ENCODE data around the gene CYP2C19.
"Not testable (repeated sequence)": the region's sequence is repeated elsewhere in the genome, so short reads cannot be mapped to it uniquely, and the experiment has no call there.

CYP2C19 gene

GRCh38 chr10:94762393-94762792 lies at the start of gene CYP2C19:
TSS of gene CYP2C19 (plus strand) at chr10:94762681. CDS start at chr10:94762706, 25 bp downstream.
- DNase-seq (ENCODE audit: low spot score): no peak

- DNase-seq (ENCODE audit: low spot score): no peak
Measured at GRCh38 chr10:94725871-94726270, 36.6 kb upstream of the CYP2C19 start.

GRCh38 chr10:94735197-94735596 lies 27.3 kb upstream of the CYP2C19 start:
- DNase-seq (ENCODE audit: low spot score): no peak

- no peak for DNase-seq (ENCODE audit: low spot score)
Measured at GRCh38 chr10:94738588-94738987, 23.9 kb upstream of the CYP2C19 start.

DNA sequence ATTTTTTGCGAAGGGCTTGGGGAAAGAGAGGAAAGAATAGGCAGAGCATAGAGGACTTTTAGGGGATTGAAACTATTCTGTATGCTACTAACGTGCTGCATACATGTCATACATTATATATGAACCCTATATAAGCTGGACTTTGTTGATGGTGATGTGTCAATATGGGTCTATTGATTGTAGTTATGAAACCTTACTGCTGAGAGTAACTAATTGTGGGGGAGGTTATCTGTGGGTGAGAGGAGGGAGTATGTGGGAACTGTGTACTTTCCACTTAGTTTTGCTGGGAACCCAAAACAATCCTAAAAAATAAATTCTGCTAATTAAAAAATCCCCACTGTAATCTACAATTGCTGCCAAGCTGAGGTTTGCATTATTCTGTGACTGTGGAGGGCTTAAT lies 15.3 kb upstream of the CYP2C19 start:
- DNase-seq (ENCODE audit: low spot score): no peak

GRCh38 chr10:94747838-94748237 lies 14.6 kb upstream of the CYP2C19 start:
- DNase-seq (ENCODE audit: low spot score): no peak

- DNase-seq (ENCODE audit: low spot score): no peak
Measured at GRCh38 chr10:94757916-94758315, 4.6 kb upstream of the CYP2C19 start.

- no peak for DNase-seq (ENCODE audit: low spot score)
Measured at GRCh38 chr10:94760586-94761178, 1.8 kb upstream of the CYP2C19 start.

DNA sequence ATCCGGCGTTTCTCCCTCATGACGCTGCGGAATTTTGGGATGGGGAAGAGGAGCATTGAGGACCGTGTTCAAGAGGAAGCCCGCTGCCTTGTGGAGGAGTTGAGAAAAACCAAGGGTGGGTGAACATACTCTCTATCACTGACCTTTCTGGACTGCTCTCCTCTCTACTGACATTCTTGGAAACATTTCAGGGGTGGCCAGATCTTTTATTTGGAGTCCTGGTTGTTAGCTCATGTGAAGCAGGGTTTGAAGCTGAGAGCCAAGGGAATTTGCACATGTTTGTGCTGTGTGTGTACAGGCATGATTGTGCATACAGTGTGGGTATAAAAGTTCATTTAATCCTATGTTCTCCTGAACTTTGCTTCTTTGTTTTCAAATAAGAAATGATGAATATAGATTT lies 12.9 kb downstream of the CYP2C19 start:
- DNase-seq (ENCODE audit: low spot score): not testable (repeated sequence)

- no peak for DNase-seq (ENCODE audit: low spot score)
Measured at GRCh38 chr10:94777886-94778458, 15.5 kb downstream of the CYP2C19 start.

DNA sequence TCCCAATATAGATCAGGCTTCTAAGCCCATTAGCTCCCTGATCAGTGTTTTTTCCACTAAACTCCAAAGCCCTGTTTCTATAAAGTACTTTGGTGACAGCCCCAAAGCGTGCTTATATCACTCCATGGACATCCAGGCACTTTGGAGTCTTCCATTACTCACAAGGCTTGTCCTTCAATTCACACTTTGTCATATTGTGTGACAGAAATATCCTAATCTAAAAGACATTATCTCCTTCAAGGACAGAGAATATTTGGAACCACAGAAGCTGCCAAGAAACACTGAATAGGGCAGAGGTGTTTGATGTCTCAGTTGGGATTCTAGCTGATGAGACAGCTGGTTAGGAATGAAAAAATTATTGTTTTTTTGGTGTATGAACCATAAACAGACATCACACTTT lies 18.4 kb downstream of the CYP2C19 start:
- DNase-seq (ENCODE audit: low spot score): no peak

DNA sequence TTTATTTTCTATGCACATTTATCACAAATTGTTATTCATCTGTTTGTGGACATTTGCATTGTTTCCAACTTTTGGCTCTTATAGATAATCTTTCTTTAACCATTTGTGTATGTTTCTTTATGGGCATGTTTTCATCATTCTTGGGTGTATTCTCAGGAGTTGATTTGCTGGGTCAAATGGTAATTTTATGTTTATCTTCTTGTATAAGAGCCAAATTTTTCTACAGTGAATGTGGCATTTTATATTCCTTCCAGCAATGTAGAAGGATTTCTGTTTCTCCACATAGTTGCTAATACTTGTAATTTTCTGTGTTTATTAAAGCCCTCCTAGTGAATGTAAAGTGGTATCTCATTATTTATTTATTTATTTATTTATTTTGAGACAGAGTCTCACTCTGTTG lies 21.8 kb downstream of the CYP2C19 start:
- no peak for DNase-seq (ENCODE audit: low spot score)

DNA sequence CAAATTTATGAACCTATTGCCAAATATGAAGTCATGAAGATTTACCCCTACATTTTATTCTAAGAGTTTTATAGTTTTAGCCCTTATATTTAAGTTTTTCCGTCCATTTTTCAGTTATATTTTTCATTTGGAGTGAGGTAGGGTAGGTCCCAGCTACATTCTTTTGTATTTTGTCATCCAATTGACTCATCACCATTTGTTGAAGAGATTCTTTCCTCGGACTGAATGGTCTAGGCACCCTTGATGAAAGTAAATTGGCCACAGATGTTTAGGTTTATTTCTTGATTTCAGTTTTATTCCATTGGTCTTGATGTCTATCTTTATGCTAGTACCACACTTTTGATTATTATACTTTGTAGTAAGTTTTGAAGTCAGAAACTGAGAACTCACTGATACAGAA lies 22.7 kb downstream of the CYP2C19 start:
- no peak for DNase-seq (ENCODE audit: low spot score)

DNA sequence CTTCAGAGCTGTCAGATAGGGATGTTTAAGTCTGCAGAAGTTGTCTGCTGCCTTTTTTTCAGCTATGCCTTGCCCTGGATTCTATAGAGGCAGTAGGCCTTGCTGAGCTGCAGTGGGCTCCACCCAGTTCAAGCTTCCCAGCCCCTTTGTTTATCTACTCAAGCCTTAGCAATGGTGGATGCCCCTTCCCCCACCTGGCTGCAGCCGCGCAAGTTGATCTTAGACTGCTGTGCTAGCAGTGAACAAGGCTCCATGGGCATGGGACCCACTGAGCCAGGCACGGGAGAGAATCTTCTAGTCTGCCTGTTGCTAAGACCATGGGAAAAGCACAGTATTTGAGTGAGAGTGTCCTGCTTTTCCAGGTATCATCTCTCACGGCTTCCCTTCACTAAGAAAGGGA lies 38.1 kb downstream of the CYP2C19 start:
- not testable (repeated sequence) for DNase-seq (ENCODE audit: low spot score)

DNA sequence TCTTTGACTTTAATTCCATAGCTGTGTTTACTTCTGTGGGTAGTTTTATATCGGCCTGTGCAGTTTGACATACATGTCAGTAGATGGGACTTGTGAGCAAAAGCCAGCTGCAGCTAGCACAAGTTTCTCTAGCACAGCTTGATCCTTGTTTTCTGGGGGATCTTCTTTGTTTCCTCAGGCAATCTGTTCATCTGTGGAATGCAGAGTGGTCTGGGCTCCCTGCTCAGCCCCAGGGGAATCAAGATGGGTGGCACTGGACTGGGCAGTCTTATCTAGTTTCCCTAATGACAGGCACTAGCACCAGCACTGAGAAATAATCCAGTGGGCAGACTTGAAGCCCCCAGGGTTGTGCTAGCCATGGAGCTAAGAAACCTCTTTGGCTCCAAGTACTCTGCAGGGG lies 40.8 kb downstream of the CYP2C19 start:
- DNase-seq (ENCODE audit: low spot score): no peak

- DNase-seq (ENCODE audit: low spot score): not testable (repeated sequence)
Measured at GRCh38 chr10:94830025-94830424, 67.5 kb downstream of the CYP2C19 start.

- DNase-seq (ENCODE audit: low spot score): no peak
Measured at GRCh38 chr10:94846204-94846603, 83.7 kb downstream of the CYP2C19 start.

GRCh38 chr10:94850766-94851165 lies 88.3 kb downstream of the CYP2C19 start:
- DNase-seq (ENCODE audit: low spot score): no peak

DNA sequence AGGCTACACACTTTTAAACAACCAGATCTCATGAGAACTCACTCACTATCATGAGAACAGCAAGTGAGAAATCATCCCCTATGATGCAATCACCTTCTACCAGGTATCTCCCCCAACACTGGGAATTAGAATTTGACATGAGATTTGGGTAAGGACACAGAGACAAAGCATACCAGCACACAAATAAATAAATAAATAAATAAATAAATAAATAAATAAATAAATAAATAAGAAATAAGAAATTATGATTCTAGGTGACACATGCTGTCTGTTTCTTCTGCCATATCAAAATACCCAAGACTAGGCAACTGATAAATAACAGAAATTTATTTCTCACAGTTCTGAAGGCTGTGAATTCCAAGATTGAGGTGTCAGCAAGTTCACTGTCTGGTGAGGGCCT lies 88.8 kb downstream of the CYP2C19 start:
- DNase-seq (ENCODE audit: low spot score): no peak

DNA sequence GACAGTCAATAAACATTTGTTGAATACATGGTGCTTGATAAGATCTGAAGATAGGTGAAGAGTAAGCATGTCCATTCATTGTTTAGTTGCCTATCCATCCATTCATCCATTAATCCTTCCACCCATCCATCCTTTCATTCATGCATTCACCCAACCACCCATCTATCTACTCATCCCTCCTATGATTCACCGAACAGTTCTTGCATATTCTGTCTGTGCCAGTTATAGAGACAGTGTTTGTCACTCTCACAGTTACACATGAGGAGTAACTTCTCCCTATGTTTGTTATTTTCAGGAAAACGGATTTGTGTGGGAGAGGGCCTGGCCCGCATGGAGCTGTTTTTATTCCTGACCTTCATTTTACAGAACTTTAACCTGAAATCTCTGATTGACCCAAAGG lies 90.0 kb downstream of the CYP2C19 start:
- no peak for DNase-seq (ENCODE audit: low spot score)

- DNase-seq (ENCODE audit: low spot score): no peak
Measured at GRCh38 chr10:94853065-94853464, 90.6 kb downstream of the CYP2C19 start.

GRCh38 chr10:94858005-94858404 lies 95.5 kb downstream of the CYP2C19 start:
- DNase-seq (ENCODE audit: low spot score): no peak

- DNase-seq (ENCODE audit: low spot score): no peak
Measured at GRCh38 chr10:94859086-94859485, 96.6 kb downstream of the CYP2C19 start.

DNA sequence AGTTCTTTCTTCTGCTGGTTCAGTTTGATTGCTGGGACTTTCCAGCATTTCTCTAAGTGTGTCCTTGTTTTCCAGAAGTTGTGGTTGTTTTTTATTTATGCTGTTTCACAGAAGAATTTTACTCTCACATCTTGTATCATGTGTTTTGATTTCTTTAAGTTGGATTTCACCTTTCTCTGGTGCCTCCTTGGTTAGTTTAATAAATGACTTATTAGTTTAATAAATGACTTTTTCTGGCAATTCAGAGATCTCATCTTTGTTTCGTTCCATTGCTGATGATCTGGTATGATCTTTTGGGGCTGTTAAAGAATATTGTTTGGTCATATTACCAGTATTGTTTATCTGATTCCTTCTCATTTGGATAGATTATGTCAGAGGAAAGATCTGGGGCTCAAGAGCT lies 116.2 kb downstream of the CYP2C19 start:
- no peak for DNase-seq (ENCODE audit: low spot score)
